Kidney tubule cell (primary cell): Measurements from ENCODE around the gene CD300LF.
A peak's percentile ranks its signal among the peaks of the same experiment; 100 is the strongest.

ENCODE experiments used
- DNase-seq: peaks from one replicate; pipeline ENCODE4 v3.0.0-alpha.2; 2018; ENCODE audit warnings: low spot score

CD300LF gene

DNA sequence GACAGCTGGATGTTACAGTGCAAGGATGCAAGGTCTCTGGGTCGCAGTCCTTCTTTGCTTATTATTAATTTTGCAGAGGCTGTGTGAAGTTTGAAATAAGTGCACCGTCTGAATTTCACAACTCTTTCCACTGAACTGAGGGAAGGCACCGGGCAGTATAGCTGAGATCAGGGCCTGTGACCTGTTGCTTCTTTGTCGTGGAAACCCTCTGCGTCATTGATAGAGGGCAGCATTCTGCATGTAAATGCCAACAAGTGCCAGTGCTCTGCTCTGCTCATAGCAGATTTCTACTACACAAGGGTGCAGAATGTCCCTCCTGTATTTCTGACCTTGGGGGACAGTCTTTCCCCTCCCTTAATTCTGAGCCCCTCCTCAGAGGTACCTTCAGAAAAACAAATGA, 26.0 kb downstream of the CD300LF start:
- no peak for DNase-seq

DNA sequence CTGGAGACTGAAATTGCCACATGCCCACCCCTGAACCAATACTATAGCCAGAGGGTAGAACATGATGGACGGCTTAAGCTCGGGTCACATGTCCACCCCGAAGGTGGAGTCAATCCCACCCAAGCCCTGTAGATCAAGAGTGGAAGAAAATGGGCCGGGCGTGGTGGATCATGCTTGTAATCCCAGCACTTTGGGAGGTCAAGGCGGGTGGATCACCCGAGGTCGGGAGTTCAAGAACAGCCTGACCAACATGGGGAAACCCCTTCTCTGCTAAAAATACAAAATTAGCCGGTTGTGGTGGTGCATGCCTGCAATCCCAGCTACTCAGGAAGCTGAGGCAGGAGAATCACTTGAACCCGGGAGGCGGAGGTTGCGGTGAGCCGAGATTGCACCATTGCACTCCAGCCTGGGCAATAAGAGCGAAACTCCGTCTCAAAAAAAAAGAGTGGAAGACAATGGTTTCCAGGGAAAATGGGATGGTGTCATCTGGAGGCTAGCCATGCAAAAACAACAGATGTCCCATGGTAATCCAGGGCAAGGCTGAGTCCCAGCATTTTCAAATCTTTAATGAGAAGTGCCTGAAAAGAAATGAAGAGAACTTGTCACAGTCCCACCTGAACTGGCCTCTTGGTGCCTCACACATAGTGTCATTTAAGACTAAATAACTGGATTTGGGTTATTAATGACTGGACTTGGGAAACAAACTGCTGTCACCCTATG, 30.1 kb downstream of the CD300LF start:
- DNase-seq = no peak

DNA sequence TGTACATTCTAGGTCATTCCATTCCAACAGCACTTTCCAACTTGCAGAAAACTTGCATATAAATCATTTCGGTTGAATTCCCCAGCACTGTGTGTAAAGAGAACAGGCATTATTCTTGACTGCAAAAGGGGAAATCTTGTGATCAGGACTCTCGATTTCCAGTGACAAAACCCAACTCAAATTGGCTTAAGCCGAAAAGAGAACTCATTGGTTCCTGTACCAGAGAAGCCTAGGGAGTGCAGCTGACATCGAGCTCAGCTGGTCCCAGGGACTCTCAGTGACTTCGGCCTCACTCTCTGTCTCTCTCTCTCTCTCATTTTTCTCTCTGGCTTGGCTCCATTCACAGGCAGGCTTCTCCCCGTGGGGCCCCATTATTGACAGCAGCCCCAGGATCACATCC, 30.7 kb downstream of the CD300LF start:
- DNase-seq = no peak

- no peak for DNase-seq
These were observed 31.8 kb downstream of the CD300LF start for GRCh38 chr17:74680941-74681340.

DNA sequence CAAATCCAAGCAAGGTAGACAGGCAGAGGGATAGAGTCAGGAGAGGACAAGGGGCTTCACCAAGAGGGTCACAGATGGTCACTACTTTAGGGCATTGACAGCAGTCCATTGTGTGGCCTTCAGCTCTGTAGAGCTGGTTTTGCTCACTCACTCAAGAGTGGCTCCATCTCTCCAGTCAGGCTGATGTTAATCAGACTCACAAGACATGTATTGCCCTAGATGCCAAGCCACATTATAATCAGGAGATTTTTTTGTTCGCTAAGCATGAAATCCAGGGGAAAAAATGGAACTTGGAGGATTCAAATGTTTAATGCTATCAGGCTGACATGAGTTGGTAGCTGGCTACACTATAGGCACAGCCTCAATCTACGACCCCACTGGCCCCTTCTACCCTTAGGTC, 32.5 kb downstream of the CD300LF start:
- no peak for DNase-seq

DNA sequence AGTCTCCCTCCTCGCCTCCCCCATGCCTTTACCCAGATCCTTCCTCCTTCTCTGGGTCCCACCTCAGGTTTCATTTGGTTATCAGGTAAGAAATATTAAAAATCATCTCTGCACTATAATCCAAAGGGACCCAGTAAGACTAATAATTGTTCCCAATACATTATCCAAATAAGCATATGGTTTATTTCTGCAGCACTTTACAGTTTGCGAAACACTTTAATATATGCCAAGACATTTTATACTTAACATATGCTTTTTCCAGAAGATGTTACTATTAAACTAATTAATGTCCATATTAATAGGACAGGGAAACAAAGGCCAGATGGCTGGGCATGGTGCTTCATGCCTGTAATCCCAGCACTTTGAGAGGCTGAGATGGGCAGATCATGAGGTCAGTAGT, 33.3 kb downstream of the CD300LF start:
- DNase-seq = no peak

DNA sequence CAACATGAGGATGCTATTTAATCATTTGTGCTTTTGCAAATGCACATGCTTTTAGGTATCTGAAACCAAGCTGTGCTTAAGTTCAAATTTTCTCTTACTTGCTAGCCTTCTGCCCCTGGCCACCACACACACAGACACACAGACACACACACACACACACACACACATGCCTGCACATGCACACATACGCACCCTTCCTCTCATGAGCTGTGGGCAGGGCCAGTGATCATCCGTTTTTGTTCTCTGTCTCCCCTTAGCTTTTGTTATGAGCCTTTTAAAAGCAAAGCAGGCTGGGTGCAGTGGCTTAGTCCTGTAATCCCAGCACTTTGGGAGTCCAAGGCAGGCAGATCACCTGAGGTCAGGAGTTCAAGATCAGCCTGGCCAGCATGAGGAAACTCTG, 34.2 kb downstream of the CD300LF start:
- DNase-seq = no peak

DNA sequence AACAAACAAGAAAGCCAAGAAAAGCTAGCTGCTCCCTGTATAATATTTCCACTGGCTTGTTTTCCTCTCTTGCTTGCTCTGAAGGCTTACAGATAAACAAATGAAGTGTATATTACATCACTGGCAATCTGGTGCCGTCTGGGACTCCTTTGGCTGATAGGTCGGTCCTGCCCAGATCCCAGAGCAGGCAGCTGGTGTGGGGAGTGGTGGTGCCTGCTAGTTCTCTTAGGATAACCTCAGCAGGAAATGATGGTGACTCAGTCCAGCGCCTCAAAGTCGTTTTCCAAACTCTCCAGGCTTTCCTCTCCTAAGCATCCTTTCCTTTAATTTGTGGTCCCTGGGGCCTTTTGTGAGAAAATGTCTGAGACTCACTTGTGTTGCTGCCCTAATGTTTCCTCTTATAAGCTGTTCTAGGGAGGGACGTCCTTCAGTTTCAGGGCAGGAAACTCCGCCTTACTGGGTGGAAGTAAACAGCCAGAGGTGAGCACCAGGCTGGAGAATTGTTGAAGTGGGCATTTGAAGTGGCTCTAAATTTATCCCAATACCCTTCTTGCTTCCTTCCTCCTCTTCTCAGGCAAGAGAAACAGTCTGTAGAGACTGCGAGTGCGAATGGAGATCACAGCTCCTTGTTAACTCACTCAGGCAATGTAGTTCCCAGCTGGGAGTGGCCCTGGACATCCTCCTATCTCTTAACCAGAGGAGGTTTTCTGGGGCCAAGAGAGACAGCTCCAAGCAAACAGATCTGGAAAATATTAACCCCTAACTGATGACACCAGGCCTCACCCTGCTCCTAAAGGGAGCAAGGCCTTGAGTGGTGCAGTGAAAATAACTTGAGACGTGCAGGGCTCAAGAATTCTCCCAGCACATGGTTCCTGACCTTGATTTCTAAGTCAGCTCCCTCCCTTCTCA, 34.9 kb downstream of the CD300LF start:
- no peak for DNase-seq

- peak; percentile 60 for DNase-seq
These were observed 41.5 kb downstream of the CD300LF start for GRCh38 chr17:74671031-74671771.

DNA sequence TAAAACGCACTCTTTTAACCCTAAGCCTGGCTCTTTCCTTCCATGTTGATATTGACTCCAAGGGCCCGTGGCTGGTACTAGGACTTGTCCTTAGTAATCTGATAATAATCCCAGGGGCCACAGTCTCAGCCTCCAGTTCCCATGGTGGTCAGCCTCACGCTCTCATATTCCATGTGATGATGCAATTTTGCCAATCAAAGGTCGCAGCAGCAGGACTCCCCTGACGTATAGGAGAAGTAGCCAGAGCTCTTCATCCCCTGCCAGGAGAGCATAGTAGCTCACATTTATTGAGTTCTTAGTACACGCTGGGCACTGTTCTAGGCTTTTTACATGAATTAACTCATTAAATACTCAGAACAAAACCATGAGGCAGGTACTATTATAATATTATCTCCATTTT, 42.4 kb downstream of the CD300LF start:
- no peak for DNase-seq

DNA sequence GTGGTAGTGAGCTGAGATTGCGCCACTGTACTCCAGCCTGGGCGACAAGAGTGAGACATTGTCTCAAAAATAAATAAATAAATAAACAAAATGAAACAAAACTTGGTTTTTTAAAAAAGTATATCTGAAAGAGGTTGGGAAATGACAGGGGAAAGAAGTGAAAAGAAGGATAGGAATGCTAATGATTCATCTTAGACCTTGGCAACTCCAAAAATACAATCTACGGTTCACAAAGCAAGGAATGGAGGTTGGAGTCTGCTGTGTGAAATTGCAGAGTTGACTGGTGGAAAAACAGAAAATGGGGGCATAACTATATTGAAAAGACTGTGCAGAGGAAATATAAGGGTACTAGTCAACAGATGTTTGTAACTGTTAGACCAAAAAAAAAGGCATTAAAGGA, 49.2 kb downstream of the CD300LF start:
- peak; percentile 53 for DNase-seq

GRCh38 chr17:74659889-74660288, 52.8 kb downstream of the CD300LF start:
- DNase-seq = peak; percentile 45

DNA sequence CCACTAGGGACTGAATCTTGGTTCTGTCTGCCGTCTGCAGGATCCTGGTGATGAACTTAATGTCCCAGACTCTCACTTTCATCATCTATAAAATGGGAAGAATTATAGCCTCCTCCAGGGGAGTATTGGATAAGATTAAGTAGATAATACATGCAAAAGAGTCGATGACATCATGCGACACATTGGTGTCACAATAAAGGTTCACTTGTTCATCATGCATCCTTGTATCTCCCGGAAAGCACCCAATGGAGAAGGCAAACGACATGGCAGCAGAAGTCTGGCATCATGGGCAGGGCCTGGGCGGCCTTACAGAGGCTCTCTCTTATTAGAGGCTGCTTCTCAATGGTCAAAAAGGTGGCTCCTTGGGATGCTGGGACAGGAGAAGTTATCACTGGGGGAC, 54.1 kb downstream of the CD300LF start:
- DNase-seq = no peak

- no peak for DNase-seq
These were observed 58.0 kb downstream of the CD300LF start for GRCh38 chr17:74654742-74655141.

DNA sequence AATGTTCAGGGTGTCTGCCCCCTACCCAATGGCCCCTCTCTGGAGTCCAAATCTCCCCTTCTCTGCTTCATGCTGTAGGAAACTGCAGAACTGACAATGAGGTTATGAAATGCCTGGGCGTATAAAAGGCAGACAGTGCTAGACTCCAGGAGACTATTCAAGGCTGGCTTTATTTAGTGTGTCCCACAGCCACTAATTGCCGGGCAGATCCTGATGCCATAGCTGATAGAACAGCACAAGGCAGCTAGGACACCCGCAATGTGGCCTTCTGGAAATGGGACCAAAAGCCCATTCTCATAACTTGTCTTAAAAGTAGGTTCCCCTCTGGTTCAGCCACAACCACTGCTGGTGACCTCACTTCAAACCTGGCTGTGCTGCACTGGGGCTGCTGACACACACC, 60.7 kb downstream of the CD300LF start:
- no peak for DNase-seq

DNA sequence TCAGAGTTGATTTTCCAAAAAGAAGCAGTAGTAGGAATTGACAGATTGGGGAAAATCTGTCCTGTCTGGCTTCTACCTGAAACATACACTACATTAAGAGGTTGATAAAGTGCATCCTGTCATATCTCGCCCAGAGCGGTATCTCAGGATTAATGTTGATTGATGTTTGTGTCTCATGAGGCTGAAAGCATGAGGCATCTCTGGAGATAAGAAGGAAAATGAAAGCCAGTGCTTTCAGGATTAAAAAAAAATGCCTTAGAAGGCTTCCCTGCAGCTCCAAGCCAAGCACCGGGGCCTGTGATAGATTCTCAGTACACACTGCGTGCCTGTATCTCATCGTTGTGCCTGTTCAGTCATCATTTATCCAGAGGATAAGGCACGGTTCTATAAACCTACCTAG, 62.8 kb downstream of the CD300LF start:
- no peak for DNase-seq

GRCh38 chr17:74647871-74648672, 64.7 kb downstream of the CD300LF start:
- no peak for DNase-seq

- DNase-seq = peak; percentile 9
These were observed 66.5 kb downstream of the CD300LF start for GRCh38 chr17:74646231-74646630.

- no peak for DNase-seq
These were observed 67.7 kb downstream of the CD300LF start for GRCh38 chr17:74645010-74645409.

- no peak for DNase-seq
These were observed 68.3 kb downstream of the CD300LF start for GRCh38 chr17:74644419-74644818.
